Islet precursor cell (in vitro differentiated cells): ENCODE data around the gene KIFAP3.
A peak's percentile ranks its signal among the peaks of the same experiment; 100 is the strongest.
"Not testable (repeated sequence)": the region's sequence is repeated elsewhere in the genome, so short reads cannot be mapped to it uniquely, and the experiment has no call there.

Source experiments
- DNase-seq: peaks from one replicate; pipeline ENCODE4 v3.0.0-alpha.2; 2018

KIFAP3 gene

DNA sequence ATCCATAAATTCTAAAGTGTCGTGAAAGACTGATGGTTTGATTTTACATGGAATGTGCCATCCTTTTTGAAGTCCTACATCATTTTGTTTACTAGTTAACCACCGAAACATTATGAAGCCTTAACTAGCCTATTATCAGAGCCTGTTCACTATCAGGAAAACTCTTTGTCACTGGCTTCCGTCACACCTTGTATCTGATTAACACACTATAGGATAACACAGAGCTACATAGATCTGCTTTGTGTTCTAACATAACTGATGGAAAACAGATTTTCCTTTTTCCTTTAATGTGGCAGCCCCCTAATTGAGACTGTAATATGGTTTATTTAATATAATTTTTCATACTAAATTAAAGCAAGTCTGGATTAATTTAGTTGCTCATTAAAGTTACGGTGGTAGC lies 106.3 kb downstream of the KIFAP3 start:
- no peak for DNase-seq

- DNase-seq, result no peak
Observed at GRCh38 chr1:169964206-169964605, 110.3 kb downstream of the KIFAP3 start.

DNA sequence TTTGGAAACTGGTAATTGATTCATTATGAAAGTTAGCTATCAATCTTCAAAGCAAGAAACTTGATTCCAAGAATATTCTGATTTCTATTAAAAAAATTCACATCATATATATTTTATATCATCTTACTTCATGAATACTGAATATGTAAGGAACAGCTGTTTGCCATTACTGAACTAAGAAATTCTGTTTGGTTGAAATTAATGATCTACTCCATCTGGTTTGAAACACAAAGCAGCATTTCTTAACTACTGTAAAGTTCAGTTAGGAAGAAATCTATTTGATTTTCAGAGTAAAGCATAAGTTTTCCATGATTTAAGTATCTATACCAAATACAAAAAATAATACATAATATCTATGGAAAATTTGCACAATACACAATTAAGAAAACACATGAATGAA lies 114.8 kb downstream of the KIFAP3 start:
- no peak for DNase-seq

DNA sequence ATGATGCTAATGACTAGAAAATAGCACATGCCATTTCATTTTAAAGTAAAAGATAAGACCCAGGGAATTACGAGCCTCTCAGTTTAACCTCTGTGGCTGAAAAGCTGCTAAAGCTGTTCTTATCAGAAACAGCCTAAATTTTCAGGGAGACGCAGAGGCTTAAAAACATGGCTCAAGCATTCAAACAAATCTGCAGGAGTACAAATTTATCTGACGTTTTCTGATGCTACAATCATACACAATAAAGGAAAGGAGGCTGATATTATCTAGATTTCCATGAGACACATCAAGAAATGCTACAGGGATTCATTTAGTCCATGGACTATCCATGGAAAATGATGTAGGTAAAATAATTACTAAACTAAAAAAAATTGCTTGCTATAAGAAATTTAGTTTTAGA lies 115.5 kb downstream of the KIFAP3 start:
- DNase-seq, result no peak

GRCh38 chr1:169957884-169958283 lies 116.6 kb downstream of the KIFAP3 start:
- DNase-seq, result no peak

DNA sequence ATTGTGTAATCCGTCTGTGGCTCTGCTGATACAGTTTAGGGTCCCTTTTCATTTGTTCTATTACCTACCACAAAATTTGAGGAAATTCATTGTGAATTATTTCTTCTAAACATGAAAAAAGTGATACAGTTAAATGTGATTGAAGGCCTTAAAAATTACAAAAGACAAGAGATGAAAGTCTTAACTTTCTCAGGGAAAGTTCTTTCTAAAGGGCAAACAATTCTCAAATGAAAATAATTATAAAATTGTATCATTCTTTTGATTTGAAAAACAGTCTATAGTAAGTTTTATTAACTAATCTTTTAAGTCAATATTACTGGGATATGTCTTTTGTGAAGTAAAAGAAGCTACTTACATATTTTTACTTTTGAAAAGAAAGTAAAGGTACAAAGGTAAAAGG lies 123.4 kb downstream of the KIFAP3 start:
- no peak for DNase-seq

DNA sequence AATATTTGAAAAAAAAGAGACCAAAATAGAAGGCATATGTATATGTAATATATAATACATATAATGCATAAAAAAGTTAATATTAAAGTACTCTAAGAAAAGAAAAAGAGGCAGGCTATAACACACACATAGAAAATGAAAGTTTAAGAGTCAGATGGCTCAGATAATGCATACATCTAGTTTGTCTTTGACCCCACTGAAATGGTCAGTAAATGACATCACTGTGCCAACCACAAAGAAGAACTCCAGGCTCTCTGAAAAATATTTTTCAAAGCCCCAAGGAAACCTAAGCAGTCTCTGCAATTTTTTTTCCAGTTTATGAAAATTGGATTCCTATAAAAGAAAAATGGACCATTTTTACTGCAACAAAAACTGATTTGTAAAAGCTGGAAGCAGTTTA lies 125.4 kb downstream of the KIFAP3 start:
- no peak for DNase-seq

DNA sequence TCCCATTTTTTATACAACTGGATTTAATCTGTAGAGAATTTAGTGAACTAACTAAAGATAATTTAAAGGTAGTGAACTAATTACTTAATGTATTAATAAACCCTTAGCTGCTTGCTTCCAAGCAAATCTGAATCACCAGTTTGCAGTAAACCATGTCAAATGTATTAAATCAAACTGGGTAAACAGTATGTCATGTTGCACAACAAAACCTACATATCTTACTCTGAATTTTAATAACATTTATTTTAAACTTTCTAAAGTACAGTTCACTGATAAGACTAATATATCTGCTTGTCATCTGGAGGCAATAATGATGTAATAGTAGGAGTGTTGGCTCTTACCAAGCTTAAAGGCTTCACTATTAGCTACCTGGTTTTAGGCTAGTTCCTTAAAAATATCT lies 128.3 kb downstream of the KIFAP3 start:
- DNase-seq, result no peak

DNA sequence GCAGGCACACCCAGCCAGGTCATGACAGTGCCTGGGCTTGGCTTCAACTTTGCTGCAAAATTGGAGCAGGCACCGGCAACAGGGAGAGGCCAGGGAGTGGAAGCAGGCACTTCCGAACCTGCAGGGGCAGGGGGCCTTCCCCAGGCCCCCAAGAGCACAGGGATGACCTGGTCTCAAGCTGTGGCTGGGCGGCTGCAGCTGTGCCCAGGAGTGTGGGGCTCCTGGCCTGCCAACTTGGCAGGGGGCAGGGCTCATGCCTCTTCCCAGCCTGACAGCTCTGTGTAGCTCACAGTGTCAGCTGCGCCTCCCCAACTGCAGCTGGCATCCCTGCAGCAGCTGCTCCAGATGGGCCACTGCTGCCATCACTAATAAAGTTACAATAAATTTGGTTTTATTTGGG lies 129.3 kb downstream of the KIFAP3 start:
- DNase-seq, result no peak

GRCh38 chr1:169944621-169945020 lies 129.9 kb downstream of the KIFAP3 start:
- DNase-seq, result no peak

GRCh38 chr1:169943963-169944526 lies 130.4 kb downstream of the KIFAP3 start:
- no peak for DNase-seq

DNA sequence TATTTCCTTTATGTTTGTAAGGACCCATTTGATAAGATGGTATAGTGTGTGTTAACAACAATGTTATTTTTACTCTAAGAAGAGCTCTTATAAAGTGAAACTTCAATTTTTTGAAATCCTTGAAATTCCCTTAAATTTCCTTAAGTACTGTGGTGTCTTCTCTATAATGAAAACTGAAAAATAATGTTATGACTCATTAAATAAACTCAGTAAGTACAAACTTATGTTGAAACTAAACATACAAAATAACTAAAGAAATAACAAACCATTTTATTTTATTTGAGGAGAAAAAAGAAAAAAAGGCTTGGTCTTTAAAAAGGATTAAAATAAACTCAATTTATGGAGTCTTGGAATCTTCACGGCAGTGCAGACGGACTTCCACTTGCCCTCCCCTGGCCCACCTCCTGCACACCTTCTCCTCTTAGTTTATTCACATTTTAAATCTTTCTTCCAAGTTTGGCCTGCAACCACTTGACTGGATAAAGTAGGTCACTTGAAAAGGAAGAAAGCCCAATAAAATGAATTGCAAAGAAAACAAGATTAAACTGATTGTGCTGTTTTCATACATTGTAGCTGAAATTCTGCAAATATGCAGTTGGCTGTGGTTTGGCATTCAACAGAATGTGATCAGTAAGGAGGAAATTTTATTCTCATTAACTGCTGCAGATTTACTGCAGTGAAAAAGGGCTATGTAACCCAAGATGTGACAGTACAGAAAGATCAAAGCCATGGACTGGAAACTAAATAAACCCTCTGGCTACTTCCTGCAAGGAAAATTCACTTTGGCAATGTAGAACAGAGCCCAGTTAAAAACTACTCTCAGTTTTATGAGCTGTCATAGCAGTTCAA lies 132.3 kb downstream of the KIFAP3 start:
- DNase-seq, result no peak

GRCh38 chr1:169933984-169934725 lies 140.3 kb downstream of the KIFAP3 start:
- no peak for DNase-seq

GRCh38 chr1:169931795-169932231 lies 142.7 kb downstream of the KIFAP3 start:
- DNase-seq, result no peak

GRCh38 chr1:169929210-169929526 lies 145.3 kb downstream of the KIFAP3 start:
- DNase-seq, result no peak

GRCh38 chr1:169928438-169929209 lies 145.9 kb downstream of the KIFAP3 start:
- no peak for DNase-seq

- DNase-seq, result peak; percentile 72
Observed at GRCh38 chr1:169925505-169926482, 148.7 kb downstream of the KIFAP3 start.

GRCh38 chr1:169924829-169925228 lies 149.7 kb downstream of the KIFAP3 start:
- DNase-seq, result no peak

- no peak for DNase-seq
Observed at GRCh38 chr1:169924063-169924462, 150.4 kb downstream of the KIFAP3 start.

GRCh38 chr1:169921080-169921479 lies 153.4 kb downstream of the KIFAP3 start:
- DNase-seq, result no peak

- no peak for DNase-seq
Observed at GRCh38 chr1:169918927-169919326, 155.6 kb downstream of the KIFAP3 start.

- not testable (repeated sequence) for DNase-seq
Observed at GRCh38 chr1:169918220-169918619, 156.3 kb downstream of the KIFAP3 start.
